Medulla oblongata (tissue), 1 donor: Measurements from ENCODE around the gene TIMM10.
"Not testable (repeated sequence)": the region's sequence is repeated elsewhere in the genome, so short reads cannot be mapped to it uniquely, and the experiment has no call there.

Experiments
- DNase-seq: peaks from one replicate; pipeline ENCODE4 v3.0.0-alpha.2; 2015; ENCODE audit errors: extremely low spot score

Gene TIMM10

GRCh38 chr11:57542582-57542981 lies 12.0 kb upstream of the TIMM10 start:
- no peak for DNase-seq

GRCh38 chr11:57541169-57541568 lies 10.6 kb upstream of the TIMM10 start:
- no peak for DNase-seq

GRCh38 chr11:57539342-57539741 lies 8.8 kb upstream of the TIMM10 start:
- no peak for DNase-seq

GRCh38 chr11:57536947-57537619 lies 6.5 kb upstream of the TIMM10 start, which contains the start of gene SMTNL1:
SMTNL1 (plus strand) TSS chr11:57537595; CDS start chr11:57542643, 5,048 bp downstream.
- DNase-seq, result no peak

GRCh38 chr11:57534449-57534848 lies 3.9 kb upstream of the TIMM10 start:
- not testable (repeated sequence) for DNase-seq

- DNase-seq, result no peak
These were observed 349 bp downstream of the TIMM10 start for GRCh38 chr11:57530215-57530595.

GRCh38 chr11:57529012-57529411 lies 1.5 kb downstream of the TIMM10 start:
- DNase-seq, result no peak

- DNase-seq, result peak; percentile 75
These were observed 3.4 kb downstream of the TIMM10 start for GRCh38 chr11:57527056-57527631.

- no peak for DNase-seq
These were observed 7.1 kb downstream of the TIMM10 start for GRCh38 chr11:57523419-57523818.

GRCh38 chr11:57521116-57521515 lies 9.4 kb downstream of the TIMM10 start:
- no peak for DNase-seq

GRCh38 chr11:57516061-57516443 lies 14.5 kb downstream of the TIMM10 start:
- no peak for DNase-seq

GRCh38 chr11:57515332-57516060 lies 15.1 kb downstream of the TIMM10 start, which contains the start of gene SLC43A1:
SLC43A1 (minus strand) TSS chr11:57515702; CDS start chr11:57514111, 1,591 bp downstream.
- DNase-seq, result no peak

- no peak for DNase-seq
These were observed 15.8 kb downstream of the TIMM10 start for GRCh38 chr11:57514538-57515331.

GRCh38 chr11:57513911-57514537 lies 16.5 kb downstream of the TIMM10 start:
- DNase-seq, result no peak

GRCh38 chr11:57513452-57513795 lies 17.1 kb downstream of the TIMM10 start:
- no peak for DNase-seq

- DNase-seq, result no peak
These were observed 17.7 kb downstream of the TIMM10 start for GRCh38 chr11:57512646-57513451.

- DNase-seq, result no peak
These were observed 18.7 kb downstream of the TIMM10 start for GRCh38 chr11:57511741-57512430.

- no peak for DNase-seq
These were observed 22.0 kb downstream of the TIMM10 start for GRCh38 chr11:57508341-57509170.

- no peak for DNase-seq
These were observed 24.0 kb downstream of the TIMM10 start for GRCh38 chr11:57506522-57506921.
